RKO (cell line): ENCODE results near the gene ABCA1.
"Not testable (repeated sequence)": the region's sequence is repeated elsewhere in the genome, so short reads cannot be mapped to it uniquely, and the experiment has no call there.

ENCODE experiments used
- DNase-seq: peaks from one replicate; pipeline ENCODE4 v3.0.0-alpha.2; 2016; ENCODE audit warnings: low spot score

ABCA1 gene

GRCh38 chr9:104795857-104796256, 132.1 kb downstream of the ABCA1 start:
- DNase-seq, result no peak

DNA sequence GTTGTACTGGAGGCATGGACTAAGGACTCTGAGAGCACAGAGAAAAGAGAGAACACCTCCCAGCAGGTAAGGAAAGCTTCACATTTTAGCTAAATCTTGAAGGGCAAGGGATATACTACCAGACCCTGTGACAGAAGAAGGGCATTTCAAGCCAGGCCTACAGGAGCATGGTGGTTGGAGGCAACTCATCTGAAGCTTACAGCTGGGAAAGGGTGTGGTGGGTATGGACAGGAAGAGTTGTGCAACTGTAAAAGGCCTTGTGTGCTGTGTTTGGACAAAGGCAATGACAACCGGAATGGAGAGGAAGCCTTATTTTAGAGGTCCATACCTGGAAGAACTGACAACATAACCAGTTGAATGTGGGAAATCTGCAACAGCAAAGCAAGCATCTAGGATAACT, 132.9 kb downstream of the ABCA1 start:
- DNase-seq, result no peak

GRCh38 chr9:104794070-104794469, 133.9 kb downstream of the ABCA1 start:
- peak; percentile 11 for DNase-seq

- no peak for DNase-seq
Observed at GRCh38 chr9:104788251-104788650, 139.7 kb downstream of the ABCA1 start.

GRCh38 chr9:104787306-104788015, 140.5 kb downstream of the ABCA1 start:
- no peak for DNase-seq

DNA sequence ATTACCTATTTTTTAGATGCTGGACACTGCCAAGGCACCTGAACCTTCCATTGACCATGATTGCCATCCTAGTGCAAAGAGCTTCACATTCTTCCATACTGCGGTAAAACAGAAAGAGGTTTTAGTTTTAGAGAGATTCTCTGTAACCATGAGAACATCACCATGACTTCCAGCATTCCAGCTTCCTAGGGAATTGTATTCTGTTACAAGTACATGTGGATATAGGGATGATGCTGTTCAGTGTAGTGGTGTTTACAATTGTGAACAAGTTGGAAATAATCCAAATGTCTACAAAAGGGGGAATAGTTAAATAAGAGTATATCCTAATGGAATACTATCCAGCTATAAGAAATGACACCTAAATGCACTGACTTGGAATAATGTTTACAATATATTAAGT, 141.7 kb downstream of the ABCA1 start:
- no peak for DNase-seq

GRCh38 chr9:104784098-104784497, 143.9 kb downstream of the ABCA1 start:
- DNase-seq, result no peak

DNA sequence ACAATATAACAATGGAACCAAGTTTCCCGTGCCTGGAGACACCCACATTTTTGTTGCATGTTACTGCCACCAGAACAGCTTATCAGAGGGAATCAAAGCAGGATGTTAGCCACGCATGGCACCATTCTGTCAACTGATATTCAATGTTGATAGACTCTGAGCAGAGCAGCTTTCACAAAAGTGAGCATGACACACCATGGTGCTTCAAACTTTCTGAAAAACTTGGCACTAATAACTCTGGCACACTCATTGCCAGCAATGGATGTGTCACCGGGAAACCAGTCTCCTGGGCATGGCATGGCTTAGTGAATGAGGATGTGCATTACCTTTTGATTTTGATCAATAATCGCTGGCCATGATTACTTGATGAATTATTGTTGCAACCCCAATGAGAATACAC, 144.4 kb downstream of the ABCA1 start:
- DNase-seq, result peak; percentile 32

GRCh38 chr9:104780796-104781395, 147.1 kb downstream of the ABCA1 start:
- peak; percentile 80 for DNase-seq

DNA sequence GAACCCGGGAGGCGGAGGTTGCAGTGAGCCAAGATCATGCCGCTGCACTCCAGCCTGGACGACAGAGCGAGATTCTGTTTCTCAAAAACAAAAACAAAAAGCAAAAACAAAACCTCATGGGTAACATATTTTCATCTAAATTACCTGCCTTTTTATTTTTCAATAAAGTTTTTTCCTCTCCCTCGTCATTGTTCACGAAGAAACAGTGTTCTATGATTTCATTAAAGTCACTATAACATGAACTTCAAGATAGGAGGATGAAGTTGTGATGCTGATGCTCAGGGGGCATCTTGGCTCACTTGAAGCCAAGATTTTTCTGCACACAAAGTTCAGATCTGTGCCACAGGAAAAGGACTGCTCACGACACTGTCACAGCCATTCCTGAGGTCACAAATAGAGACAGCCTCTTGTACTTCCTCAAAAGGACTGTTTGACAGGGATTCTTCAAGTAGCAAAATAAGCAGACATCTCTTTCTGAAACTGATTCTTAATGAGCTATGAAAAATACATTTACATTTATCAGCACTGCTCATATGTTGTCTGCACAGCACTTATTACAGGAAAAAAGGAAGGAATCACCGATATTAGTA, 147.9 kb downstream of the ABCA1 start:
- DNase-seq, result no peak

DNA sequence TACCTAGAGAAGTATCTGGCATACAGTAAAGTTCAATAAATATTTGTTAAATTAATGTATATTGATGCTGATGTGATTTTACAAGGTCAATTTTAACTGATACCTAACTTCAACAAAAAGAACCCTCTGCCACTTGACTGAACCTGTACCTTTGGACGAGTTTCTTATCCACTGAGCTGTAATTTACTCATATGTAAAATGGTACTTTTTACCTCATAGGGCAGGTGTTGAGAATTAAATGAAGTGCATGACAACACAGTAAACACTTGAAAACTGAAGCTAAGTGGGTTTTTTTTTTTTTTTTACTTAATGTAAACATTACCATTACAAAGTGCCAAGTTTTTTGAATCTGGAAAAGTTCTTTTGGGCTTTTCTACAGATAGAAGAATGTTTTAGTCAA, 148.6 kb downstream of the ABCA1 start:
- DNase-seq, result no peak

DNA sequence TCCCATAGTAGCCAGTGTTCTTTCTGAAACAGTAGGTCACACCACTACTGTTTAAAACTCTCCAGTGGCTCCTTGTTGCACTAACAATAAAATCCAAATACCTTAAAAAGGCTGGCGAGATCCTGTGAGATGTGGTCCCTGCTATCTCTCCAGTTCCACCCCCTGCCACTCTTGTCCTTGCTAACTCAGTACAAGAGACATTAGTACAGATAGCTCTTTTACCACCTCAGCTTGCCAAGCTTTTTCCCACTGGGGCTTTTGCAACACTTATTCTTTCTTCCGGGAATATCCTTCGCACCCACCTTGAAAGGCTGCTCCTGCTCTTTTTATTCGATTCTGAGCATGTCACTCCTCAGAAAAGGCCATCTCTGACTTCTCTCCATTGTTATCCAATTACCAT, 149.2 kb downstream of the ABCA1 start:
- no peak for DNase-seq

GRCh38 chr9:104776797-104777196, 151.2 kb downstream of the ABCA1 start:
- no peak for DNase-seq

DNA sequence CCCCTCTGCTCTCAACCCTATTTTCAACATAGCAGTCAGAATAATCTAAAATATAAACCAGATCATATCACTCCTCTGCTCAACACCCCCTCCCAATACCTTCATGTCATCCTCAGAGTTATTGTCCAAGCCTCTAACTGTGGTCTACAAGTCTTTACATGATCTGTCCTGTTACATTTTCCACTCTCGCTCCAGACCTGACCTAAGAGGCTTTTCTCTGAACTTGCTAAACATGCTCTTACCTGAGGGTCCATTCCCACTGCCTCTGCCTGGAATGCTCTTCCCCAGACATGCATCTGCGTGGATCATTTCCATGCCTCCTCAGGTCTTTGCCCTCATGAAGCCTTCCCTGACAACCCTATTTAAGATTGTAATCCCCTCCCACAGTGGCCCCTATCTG, 152.0 kb downstream of the ABCA1 start:
- no peak for DNase-seq

DNA sequence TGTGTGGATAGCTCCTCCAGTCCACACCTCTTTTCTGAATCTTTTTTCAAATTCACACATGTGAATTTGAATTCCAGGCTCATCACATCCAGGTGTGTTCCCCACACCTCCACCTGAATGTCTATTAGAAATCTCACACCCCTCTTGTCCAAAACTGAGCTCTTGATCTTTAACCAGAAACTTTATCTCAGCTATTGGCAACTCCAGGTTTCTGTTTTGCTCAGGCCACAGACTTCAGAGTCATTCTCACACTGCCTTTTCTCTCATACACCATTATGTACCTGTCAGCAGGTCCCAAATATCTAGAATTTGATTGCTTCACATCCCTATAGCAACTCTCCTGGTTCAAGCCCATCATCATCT, 152.4 kb downstream of the ABCA1 start:
- no peak for DNase-seq

DNA sequence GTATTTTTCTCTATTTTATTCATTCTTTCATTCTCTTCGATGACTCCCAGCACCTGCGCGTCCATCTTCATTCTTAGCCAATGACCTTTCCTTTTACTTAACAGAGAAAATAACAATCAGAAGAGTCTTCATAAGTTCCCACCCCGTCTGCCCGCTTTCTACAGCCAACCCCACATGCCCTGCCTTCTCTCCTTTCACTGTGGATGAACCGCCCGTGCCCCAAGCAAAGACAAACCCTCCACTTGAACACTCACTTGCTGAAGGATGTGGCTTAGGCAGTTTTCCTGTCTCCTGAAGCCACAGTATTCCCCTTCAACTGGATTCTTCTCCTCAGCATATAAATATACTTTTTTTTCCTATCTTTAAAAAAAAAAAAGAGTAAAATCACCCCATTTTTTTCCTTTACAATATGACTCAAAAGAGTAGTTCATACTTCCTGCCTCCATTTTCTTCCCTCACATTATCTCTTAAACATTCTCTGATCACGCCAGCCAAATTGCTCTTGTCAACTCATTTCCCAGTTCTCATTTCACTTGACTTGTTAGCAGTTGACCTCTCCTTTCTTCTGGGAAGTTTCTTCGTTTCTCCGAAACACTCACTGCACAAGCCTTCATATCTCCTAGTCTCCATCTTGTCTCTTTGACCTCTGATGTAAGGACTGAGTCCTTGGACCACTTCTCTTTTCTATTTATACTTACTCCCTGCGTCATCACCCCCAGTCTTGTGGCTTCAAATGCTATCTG, 153.0 kb downstream of the ABCA1 start:
- DNase-seq, result no peak

DNA sequence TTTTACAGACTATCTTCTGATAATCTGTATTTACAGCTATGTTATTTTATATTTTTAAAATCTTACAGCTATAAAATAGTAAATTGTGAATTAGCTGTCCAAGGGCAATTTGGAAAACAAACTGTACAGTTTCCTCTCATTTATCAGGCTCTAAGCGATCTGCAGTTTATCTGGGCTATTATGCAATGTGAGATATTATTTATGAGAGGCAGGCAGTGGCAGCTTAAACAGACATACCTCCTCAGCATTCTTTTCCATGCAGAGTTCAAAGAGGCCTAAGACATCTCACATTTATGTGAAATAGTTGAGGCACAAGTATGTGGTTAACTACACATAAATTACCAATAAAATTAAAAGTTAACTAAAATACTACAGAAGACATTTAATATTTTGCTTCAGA, 153.8 kb downstream of the ABCA1 start:
- no peak for DNase-seq

GRCh38 chr9:104772714-104773510, 155.0 kb downstream of the ABCA1 start:
- no peak for DNase-seq

- DNase-seq, result no peak
Observed at GRCh38 chr9:104769655-104770054, 158.3 kb downstream of the ABCA1 start.

DNA sequence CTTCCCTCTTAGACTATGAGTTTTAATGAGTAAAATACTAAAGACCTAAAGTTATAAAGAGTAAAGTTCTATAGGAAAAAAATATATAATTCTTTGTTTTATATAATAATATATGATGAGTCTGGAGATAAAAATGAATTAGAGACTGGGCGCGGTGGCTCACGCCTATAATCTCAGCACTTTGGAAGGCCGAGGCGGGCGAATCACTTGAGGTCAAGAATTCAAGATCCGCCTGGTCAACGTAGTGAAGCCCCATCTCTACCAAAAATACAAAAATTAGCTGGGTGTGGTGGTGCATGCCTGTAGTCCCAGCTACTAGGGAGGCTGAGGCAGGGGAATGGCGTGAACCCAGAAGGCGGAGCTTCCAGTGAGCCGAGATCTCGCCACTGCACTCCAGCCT, 158.9 kb downstream of the ABCA1 start:
- not testable (repeated sequence) for DNase-seq

DNA sequence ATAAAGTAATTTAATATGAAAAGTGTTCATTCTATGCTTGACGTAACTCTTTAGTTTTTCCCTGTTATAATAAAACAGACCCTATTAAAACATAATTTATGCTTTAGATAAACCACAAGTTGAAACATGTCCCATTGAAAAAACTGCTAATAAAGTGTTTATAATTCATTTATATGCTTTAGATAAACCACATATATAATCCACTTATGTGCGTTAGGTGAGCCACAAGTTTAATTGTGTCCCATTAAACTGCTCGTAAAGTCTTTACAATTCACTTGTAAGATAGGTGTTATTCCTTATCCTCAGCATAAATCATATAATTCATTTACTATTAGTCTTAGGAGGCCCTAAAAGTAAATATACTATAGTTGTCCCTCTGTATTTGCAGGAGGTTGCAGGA, 160.4 kb downstream of the ABCA1 start:
- DNase-seq, result no peak

DNA sequence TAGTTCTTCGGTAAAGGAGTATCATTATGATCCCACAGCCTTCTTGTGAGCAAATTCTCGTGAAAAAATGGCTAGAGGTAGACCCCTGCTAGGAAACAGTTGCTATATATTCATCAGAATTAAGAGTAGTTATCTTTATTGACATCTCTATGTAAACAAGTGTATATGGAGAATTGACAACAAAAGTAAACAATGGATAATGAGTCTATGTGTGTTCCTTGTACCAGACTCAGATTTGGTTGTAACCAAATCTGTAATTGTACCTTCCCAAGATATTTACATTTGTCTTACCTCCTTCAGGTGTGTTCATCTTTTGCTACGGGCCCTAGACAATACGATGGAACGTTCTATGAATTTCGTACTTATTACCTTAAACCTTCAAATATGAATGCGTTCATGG, 161.9 kb downstream of the ABCA1 start:
- no peak for DNase-seq
